Measurements from ENCODE around the gene RAPGEF1.

GRCh38 chr9:131641618-131642495 is 98.0 kb downstream of the RAPGEF1 start:
- TF ChIP-seq CTCF (IDR thresholded peaks at IDR 0.05): no peak
- TF ChIP-seq POLR2A (IDR thresholded peaks at IDR 0.05): no peak

Data from testis (tissue), 2 donors.